GM23338 (cell line): Measurements from ENCODE around the gene CYP26B1. TPM values are rescaled to one million over a fixed set of nuclear protein-coding genes. Genes with fewer than 3 reads are reported as not detected.

Experiments used
- ATAC-seq: fragments of 200-7000 bp; cut with Tn5 transposase; 3 replicates; pipeline ENCODE4 v1.9.1; 2020
- DNase-seq: peaks from one replicate; pipeline ENCODE4 v3.0.0-alpha.2; 2015; ENCODE audit warnings: low spot score
- H2AFZ ChIP-seq: fragments of 200-600 bp; sonication (generic); 2 replicates; pipeline ENCODE4 v1.8.0; 2016; ENCODE audit warnings: antibody characterized with exemption, mild to moderate bottlenecking, moderate library complexity
- H3F3A ChIP-seq: fragments of 200-600 bp; sonication (generic); replicated peaks from 2 replicates; pipeline ENCODE4 v1.8.0; 2017; ENCODE audit warnings: antibody characterized with exemption, mixed run types, low read depth
- H3K27ac ChIP-seq: fragments of 200-600 bp; sonication (generic); 2 replicates; pipeline ENCODE4 v1.6.1; 2016; ENCODE audit warnings: low read depth
- H3K27me3 ChIP-seq: fragments of 200-600 bp; sonication (generic); 2 replicates; pipeline ENCODE4 v1.8.0; 2016; ENCODE audit warnings: mild to moderate bottlenecking, mixed run types, moderate library complexity; ENCODE audit not compliant: insufficient read depth
- H3K36me3 ChIP-seq: fragments of 200-600 bp; sonication (generic); 2 replicates; pipeline ENCODE4 v1.8.0; 2016; ENCODE audit warnings: mild to moderate bottlenecking; ENCODE audit not compliant: insufficient read depth
- H3K4me1 ChIP-seq: fragments of 200-600 bp; sonication (generic); 2 replicates; pipeline ENCODE4 v1.8.0; 2016; ENCODE audit warnings: mild to moderate bottlenecking, moderate library complexity; ENCODE audit not compliant: insufficient read depth
- H3K4me2 ChIP-seq: fragments of 200-600 bp; sonication (generic); 2 replicates; pipeline ENCODE4 v1.7.1; 2017; ENCODE audit warnings: mixed run types
- H3K4me3 ChIP-seq: fragments of 200-600 bp; sonication (generic); 2 replicates; pipeline ENCODE4 v1.6.1; 2016; ENCODE audit warnings: mixed run types
- H3K79me2 ChIP-seq: fragments of 200-600 bp; sonication (generic); replicated peaks from 2 replicates; pipeline ENCODE4 v1.8.0; 2017; ENCODE audit warnings: mild to moderate bottlenecking; ENCODE audit not compliant: insufficient read depth
- H3K9me2 ChIP-seq: fragments of 200-600 bp; sonication (generic); 2 replicates; pipeline ENCODE4 v1.8.0; 2017; ENCODE audit not compliant: insufficient read depth
- H4K20me1 ChIP-seq: fragments of 200-600 bp; sonication (generic); replicated peaks from 2 replicates; pipeline ENCODE4 v1.8.0; 2017; ENCODE audit warnings: mild to moderate bottlenecking; ENCODE audit not compliant: insufficient read depth
- H3K27ac Mint-ChIP-seq: 2 replicates; pipeline ENCODE4 v1.8.0; 2020; ENCODE audit warnings: inconsistent platforms, mild to moderate bottlenecking, moderate library complexity, mixed read lengths
- H3K27me3 Mint-ChIP-seq: 3 replicates; pipeline ENCODE4 v1.8.0; 2022; ENCODE audit warnings: low read depth, mild to moderate bottlenecking, moderate library complexity, mixed read lengths, inconsistent platforms; ENCODE audit not compliant: insufficient read depth, poor library complexity
- H3K36me3 Mint-ChIP-seq: 3 replicates; pipeline ENCODE4 v1.8.0; 2021; ENCODE audit warnings: low read depth, mild to moderate bottlenecking, inconsistent platforms, moderate library complexity, mixed read lengths
- H3K4me1 Mint-ChIP-seq: 3 replicates; pipeline ENCODE4 v1.8.0; 2020; ENCODE audit warnings: mild to moderate bottlenecking, inconsistent platforms, mixed read lengths
- H3K4me3 Mint-ChIP-seq: 3 replicates; pipeline ENCODE4 v1.8.0; 2021; ENCODE audit warnings: moderate library complexity, mild to moderate bottlenecking, inconsistent platforms, mixed read lengths
- H3K9me3 Mint-ChIP-seq: 3 replicates; pipeline ENCODE4 v1.8.0; 2020; ENCODE audit warnings: moderate library complexity, mild to moderate bottlenecking, inconsistent platforms, mixed read lengths
- EZH2phosphoT487 ChIP-seq: fragments of 200-600 bp; sonication (generic); IDR thresholded peaks from one replicate; pipeline ENCODE4 v1.8.1; 2018; ENCODE audit warnings: antibody characterized with exemption; ENCODE audit not compliant: unreplicated experiment
- POLR2AphosphoS5 ChIP-seq: IDR thresholded peaks from 2 replicates; pipeline ENCODE4 v1.6.1; 2016; ENCODE audit warnings: antibody characterized with exemption, low read depth
- STAT1 ChIP-seq: IDR thresholded peaks from one replicate; pipeline ENCODE4 v1.6.1; 2016; ENCODE audit warnings: antibody characterized with exemption; ENCODE audit not compliant: unreplicated experiment
- polyA plus RNA-seq: library from polyadenylated mRNA; unstranded; fragments of >200 nt; fragmentation: Nextera tagmentation; extraction: Ambion mirVana; gene quantifications from 2 replicates; pipeline ENCODE4 v1.2.1, GENCODE V29; 2016
- total RNA-seq: library from RNA; depleted of rRNA; stranded (reverse); fragments of >200 nt; shearing (Covaris generic); gene quantifications from 2 replicates; pipeline ENCODE4 v1.2.3, GENCODE V29; 2014
- TF ChIP-seq, protein P1 (sequence below): IDR thresholded peaks from one replicate; pipeline ENCODE4 v1.6.1; 2018; ENCODE audit warnings: antibody characterized with exemption; ENCODE audit not compliant: unreplicated experiment
- TF ChIP-seq, protein P2 (sequence below): fragments of 250-450 bp; sonication (Bioruptor Pico); IDR thresholded peaks from 2 replicates; pipeline ENCODE4 v1.5.0; 2020; ENCODE audit warnings: mild to moderate bottlenecking, moderate library complexity
- TF ChIP-seq, protein P3 (sequence below), 2 experiments: fragments of 200-600 bp in 1 of 2; sonication (generic) in 1 of 2; conservative IDR thresholded peaks; 2 replicates each; pipeline versions ENCODE4 v1.5.1 to v1.6.1; 2016 to 2017; ENCODE audit warnings: antibody characterized with exemption in 2 of 2, low read depth in 2 of 2, mild to moderate bottlenecking in 2 of 2, moderate library complexity in 1 of 2

Gene CYP26B1
- total and polyA plus RNA-seq, 2 experiments from 2014 or later = 0.05 to 0.31 TPM

DNA sequence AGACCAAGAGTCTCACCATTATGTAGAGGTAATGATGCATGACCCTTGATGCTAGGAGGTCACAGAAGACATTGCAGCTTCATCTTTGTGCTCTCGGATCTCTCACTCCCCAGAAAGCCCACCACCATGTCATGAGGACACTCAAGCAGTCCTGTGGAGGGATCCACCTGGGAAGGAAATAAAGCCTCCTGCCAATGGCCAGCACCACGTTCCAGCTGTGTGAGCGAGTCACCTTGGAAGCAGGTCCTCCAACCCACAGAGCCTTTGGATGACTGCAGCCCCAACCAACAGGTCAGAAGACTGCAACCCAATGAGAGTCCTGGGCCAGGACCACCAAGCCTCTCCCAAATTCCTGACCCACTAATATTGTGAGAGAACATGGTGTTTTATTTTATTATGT lies 38.4 kb downstream of the CYP26B1 start (continued):
- TF ChIP-seq, protein P1, sequence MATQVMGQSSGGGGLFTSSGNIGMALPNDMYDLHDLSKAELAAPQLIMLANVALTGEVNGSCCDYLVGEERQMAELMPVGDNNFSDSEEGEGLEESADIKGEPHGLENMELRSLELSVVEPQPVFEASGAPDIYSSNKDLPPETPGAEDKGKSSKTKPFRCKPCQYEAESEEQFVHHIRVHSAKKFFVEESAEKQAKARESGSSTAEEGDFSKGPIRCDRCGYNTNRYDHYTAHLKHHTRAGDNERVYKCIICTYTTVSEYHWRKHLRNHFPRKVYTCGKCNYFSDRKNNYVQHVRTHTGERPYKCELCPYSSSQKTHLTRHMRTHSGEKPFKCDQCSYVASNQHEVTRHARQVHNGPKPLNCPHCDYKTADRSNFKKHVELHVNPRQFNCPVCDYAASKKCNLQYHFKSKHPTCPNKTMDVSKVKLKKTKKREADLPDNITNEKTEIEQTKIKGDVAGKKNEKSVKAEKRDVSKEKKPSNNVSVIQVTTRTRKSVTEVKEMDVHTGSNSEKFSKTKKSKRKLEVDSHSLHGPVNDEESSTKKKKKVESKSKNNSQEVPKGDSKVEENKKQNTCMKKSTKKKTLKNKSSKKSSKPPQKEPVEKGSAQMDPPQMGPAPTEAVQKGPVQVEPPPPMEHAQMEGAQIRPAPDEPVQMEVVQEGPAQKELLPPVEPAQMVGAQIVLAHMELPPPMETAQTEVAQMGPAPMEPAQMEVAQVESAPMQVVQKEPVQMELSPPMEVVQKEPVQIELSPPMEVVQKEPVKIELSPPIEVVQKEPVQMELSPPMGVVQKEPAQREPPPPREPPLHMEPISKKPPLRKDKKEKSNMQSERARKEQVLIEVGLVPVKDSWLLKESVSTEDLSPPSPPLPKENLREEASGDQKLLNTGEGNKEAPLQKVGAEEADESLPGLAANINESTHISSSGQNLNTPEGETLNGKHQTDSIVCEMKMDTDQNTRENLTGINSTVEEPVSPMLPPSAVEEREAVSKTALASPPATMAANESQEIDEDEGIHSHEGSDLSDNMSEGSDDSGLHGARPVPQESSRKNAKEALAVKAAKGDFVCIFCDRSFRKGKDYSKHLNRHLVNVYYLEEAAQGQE = no peak
- no peak for TF ChIP-seq STAT1

DNA sequence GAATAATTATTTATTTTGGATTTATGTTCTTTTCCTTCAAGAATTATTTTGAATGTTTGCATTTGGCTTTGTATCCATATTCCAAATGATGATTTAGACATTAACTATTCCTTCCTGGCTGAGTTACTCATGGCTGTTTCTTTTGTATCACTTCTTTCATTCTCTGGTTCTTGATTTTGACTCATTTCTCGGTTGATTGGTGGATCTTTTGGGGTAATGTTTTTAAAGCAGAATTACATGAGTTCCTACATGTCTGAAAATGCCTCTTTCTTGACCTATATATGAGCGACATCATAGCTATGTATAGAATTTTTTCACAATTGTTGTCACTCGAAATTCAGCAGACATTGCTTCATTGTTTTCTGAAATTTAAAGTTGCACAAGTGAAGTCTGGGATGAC lies 39.5 kb downstream of the CYP26B1 start:
- Mint-ChIP-seq H3K36me3 (peaks cover 13% of the 10 kb centered on the region; the same call in 2 of the 3 replicates), H3K27ac (no peak overlapping the region), H3K4me3 (no peak overlapping the region), H3K27me3 (peaks cover 6% of the 10 kb centered on the region), H3K9me3 (peaks cover 17% of the 10 kb centered on the region), H3K4me1 (peaks cover 5% of the 10 kb centered on the region)
- no peak for DNase-seq
- Histone ChIP-seq H3K4me1 (no peaks in the 10 kb centered on the region), H3K27me3 (no peaks in the 10 kb centered on the region), H3F3A (no peaks in the 10 kb centered on the region), H3K36me3 (peaks cover 4% of the 10 kb centered on the region; the same call in 1 of the 2 replicates), H3K4me3 (no peak overlapping the region), H3K79me2 (no peaks in the 10 kb centered on the region), H3K27ac (no peak overlapping the region), H3K9me2 (0 out of 2 replicates have a peak, but pooled peaks cover 4% of the 10 kb centered on the region), H4K20me1 (no peaks in the 10 kb centered on the region), H3K4me2 (no peak overlapping the region), H2AFZ (no peak overlapping the region)
- no peak for ATAC-seq
- TF ChIP-seq, protein P2, sequence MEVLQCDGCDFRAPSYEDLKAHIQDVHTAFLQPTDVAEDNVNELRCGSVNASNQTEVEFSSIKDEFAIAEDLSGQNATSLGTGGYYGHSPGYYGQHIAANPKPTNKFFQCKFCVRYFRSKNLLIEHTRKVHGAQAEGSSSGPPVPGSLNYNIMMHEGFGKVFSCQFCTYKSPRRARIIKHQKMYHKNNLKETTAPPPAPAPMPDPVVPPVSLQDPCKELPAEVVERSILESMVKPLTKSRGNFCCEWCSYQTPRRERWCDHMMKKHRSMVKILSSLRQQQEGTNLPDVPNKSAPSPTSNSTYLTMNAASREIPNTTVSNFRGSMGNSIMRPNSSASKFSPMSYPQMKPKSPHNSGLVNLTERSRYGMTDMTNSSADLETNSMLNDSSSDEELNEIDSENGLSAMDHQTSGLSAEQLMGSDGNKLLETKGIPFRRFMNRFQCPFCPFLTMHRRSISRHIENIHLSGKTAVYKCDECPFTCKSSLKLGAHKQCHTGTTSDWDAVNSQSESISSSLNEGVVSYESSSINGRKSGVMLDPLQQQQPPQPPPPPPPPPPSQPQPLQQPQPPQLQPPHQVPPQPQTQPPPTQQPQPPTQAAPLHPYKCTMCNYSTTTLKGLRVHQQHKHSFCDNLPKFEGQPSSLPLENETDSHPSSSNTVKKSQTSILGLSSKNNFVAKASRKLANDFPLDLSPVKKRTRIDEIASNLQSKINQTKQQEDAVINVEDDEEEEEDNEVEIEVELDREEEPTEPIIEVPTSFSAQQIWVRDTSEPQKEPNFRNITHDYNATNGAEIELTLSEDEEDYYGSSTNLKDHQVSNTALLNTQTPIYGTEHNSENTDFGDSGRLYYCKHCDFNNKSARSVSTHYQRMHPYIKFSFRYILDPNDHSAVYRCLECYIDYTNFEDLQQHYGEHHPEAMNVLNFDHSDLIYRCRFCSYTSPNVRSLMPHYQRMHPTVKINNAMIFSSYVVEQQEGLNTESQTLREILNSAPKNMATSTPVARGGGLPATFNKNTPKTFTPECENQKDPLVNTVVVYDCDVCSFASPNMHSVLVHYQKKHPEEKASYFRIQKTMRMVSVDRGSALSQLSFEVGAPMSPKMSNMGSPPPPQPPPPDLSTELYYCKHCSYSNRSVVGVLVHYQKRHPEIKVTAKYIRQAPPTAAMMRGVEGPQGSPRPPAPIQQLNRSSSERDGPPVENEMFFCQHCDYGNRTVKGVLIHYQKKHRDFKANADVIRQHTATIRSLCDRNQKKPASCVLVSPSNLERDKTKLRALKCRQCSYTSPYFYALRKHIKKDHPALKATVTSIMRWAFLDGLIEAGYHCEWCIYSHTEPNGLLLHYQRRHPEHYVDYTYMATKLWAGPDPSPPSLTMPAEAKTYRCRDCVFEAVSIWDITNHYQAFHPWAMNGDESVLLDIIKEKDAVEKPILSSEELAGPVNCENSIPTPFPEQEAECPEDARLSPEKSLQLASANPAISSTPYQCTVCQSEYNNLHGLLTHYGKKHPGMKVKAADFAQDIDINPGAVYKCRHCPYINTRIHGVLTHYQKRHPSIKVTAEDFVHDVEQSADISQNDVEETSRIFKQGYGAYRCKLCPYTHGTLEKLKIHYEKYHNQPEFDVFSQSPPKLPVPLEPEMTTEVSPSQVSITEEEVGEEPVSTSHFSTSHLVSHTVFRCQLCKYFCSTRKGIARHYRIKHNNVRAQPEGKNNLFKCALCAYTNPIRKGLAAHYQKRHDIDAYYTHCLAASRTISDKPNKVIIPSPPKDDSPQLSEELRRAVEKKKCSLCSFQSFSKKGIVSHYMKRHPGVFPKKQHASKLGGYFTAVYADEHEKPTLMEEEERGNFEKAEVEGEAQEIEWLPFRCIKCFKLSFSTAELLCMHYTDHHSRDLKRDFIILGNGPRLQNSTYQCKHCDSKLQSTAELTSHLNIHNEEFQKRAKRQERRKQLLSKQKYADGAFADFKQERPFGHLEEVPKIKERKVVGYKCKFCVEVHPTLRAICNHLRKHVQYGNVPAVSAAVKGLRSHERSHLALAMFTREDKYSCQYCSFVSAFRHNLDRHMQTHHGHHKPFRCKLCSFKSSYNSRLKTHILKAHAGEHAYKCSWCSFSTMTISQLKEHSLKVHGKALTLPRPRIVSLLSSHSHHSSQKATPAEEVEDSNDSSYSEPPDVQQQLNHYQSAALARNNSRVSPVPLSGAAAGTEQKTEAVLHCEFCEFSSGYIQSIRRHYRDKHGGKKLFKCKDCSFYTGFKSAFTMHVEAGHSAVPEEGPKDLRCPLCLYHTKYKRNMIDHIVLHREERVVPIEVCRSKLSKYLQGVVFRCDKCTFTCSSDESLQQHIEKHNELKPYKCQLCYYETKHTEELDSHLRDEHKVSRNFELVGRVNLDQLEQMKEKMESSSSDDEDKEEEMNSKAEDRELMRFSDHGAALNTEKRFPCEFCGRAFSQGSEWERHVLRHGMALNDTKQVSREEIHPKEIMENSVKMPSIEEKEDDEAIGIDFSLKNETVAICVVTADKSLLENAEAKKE = no peak
- TF ChIP-seq POLR2AphosphoS5 (no peak), EZH2phosphoT487 (no peak)
- TF ChIP-seq, protein P3, sequence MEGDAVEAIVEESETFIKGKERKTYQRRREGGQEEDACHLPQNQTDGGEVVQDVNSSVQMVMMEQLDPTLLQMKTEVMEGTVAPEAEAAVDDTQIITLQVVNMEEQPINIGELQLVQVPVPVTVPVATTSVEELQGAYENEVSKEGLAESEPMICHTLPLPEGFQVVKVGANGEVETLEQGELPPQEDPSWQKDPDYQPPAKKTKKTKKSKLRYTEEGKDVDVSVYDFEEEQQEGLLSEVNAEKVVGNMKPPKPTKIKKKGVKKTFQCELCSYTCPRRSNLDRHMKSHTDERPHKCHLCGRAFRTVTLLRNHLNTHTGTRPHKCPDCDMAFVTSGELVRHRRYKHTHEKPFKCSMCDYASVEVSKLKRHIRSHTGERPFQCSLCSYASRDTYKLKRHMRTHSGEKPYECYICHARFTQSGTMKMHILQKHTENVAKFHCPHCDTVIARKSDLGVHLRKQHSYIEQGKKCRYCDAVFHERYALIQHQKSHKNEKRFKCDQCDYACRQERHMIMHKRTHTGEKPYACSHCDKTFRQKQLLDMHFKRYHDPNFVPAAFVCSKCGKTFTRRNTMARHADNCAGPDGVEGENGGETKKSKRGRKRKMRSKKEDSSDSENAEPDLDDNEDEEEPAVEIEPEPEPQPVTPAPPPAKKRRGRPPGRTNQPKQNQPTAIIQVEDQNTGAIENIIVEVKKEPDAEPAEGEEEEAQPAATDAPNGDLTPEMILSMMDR (conservative IDR thresholded peaks at IDR 0.05; ENCODE audit: low read depth in 2 of 2) = no peak
